HG03066 (cell line): Measurements from ENCODE around the gene BCAS1.

Experiments
- ATAC-seq: cut with Tn5 transposase; IDR thresholded peaks from one replicate; pipeline ENCODE4 v1.9.1; 2021; ENCODE audit warnings: low read depth; ENCODE audit not compliant: unreplicated experiment

Gene BCAS1

GRCh38 chr20:53898556-53898931, 171.8 kb downstream of the BCAS1 start:
- ATAC-seq: no peak

DNA sequence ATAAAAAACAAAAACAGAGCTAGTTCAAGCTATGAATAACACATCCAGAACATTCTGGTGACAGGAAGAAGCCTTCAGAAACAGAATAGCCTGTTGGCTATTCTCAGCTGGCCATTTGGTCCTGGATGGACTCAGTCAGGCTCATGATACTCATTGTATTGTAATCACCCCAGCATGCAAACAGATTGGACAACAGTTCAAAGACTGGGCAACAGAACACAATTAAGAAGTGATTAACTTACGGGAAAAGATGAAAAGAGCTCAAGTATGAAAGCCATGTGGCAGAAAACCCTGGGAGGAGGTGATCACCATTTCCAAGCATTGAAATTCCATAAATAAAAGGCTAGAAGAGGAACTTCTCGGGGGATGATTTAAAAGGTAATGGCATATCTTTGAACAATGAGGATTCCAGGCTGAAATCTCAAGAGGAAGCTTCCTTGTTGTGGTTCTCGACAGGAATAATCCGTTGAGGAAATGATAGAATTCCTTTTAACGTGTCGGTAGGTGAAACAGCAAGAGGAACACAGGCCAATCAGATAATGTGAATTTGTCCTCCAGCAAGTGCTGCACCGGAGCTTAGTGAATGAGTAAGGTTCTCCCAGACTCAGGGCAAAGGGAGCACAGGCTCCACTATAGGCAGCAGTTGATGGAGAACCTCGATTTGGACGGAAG, 172.4 kb downstream of the BCAS1 start:
- ATAC-seq: no peak

DNA sequence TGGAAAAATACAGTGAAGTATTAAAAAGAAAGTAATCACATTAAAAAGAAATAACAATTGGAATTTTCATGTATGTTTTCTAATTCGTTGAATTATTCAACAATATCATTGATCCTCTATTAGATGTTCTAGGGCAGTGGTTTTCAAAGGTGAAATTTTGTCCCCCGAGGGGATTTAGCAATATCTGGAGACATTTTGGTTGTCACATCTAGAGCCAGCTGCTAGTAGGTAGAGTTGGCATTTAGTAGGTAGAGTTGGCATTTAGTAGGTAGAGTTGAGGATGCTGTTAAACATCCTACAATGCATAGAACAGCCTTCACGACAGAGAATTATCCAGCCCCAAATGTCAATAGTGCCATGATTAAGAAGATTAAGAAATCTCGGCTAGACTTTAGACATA, 173.7 kb downstream of the BCAS1 start:
- ATAC-seq: no peak

GRCh38 chr20:53896041-53896440, 174.4 kb downstream of the BCAS1 start:
- ATAC-seq: no peak

GRCh38 chr20:53895385-53895755, 175.0 kb downstream of the BCAS1 start:
- ATAC-seq: no peak

DNA sequence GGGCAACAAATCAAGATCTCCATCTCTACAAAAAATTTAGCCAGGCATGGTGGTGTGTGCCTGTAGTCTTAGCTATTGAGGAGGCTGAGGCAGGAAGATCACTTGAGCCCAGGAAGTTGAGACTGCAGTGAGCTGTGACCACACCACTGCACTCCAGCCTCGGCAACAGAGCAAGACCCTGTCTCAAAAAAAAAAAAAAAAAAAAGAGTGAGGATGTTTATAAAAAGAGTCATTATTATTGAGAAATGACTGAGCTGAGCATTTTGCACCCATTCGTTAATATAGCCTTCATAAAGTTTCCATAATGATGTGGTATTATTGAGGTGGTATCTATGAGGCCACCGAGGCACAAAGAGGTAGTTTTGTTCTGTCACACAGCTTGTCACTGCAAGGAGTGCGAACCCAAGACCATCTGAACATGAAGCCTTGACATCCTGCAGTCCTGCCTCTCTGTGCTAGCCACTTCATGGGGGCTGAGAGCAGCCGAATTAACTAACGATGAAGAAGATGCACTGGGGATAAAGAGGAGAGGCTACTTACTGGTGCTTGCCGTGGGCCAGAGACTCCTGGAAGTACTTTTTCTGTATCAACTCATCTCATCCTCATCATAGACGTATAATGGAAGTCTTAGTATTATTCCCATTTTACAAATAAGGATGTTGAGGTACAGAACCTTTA, 175.5 kb downstream of the BCAS1 start:
- no peak for ATAC-seq
